ENCODE results near the gene STOM. TPM values are rescaled to one million over a fixed set of nuclear protein-coding genes. Genes with fewer than 3 reads are reported as not detected.

Gene STOM
- total and polyA plus RNA-seq, 12 donors, result 104 to 389 (median 181) TPM

DNA sequence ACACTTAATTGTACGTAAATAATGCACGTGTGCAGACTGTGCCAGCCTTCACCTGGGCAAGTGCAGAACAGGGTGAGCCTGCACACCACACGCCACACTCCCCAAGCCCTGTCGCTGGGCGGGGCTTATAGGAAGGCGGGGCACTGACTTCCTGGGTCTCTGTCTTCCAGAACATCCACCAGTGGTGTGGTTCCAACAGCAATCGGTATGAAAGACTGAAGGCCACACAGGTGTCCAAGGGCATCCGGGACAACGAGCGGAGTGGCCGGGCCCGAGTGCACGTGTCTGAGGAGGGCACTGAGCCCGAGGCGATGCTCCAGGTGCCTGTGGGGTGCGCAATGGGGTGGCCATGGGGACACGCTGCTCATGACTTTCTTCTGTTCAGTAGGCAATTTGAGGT, 57.9 kb downstream of the STOM start:
- Histone ChIP-seq H3K4me3 (no peak overlapping the region), H3K4me1 (peaks cover 4 to 89% (median 18%) of the 10 kb centered on the region in 9 donors), H3K9me3 (no peaks in the 10 kb centered on the region), H3K36me3 (peaks cover 10 to 100% (median 92%) of the 10 kb centered on the region in 9 donors), H3K27me3 (no peaks in the 10 kb centered on the region), H3K27ac (peak overlapping the region in 1 of 10 donors; percentile 24)
- TF ChIP-seq CTCF (IDR thresholded peaks at IDR 0.05), result no peak
- DNase-seq (no peak), ATAC-seq (no peak)
- 91 to 92% methylated on average over 17 of the region's 17 CpGs for whole genome bisulfite sequencing, 2 donors
- intact Hi-C loops (cut with DNase I), result loop anchor here in 4 of 10 donors (5.0 to 10.0 kb wide), 4 partner anchors 35 to 100 kb away; no protein-coding TSS in a partner anchor

DNA sequence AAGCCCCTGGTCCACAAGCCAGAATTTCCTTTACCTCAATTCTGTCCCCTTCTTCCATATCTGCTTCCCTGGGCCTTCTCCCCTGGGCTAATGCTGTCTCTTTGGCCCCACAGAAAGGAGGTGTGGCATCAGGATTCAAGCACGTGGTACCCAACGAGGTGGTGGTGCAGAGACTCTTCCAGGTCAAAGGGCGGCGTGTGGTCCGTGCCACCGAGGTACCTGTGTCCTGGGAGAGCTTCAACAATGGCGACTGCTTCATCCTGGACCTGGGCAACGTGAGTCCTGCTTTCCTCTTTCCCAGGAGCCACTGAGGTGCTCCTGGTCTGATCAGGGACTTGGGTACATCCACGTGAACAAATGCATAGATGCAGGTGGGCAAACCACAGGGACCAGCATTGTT, 59.5 kb downstream of the STOM start:
- H3K4me3 ChIP-seq, result no peak overlapping the region
- H3K9me3 ChIP-seq, result no peaks in the 10 kb centered on the region
- intact Hi-C loops (cut with DNase I), result loop anchor here in 4 of 10 donors (5.0 to 10.0 kb wide), 4 partner anchors 33 to 98 kb away; no protein-coding TSS in a partner anchor
- no peaks in the 10 kb centered on the region for H3K27me3 ChIP-seq
- DNase-seq (no peak), ATAC-seq (no peak)
- 81 to 85% methylated on average over 9 of the region's 9 CpGs for WGBS, 2 donors
- H3K27ac ChIP-seq, result no peak overlapping the region
- H3K4me1 ChIP-seq, result peaks cover 6 to 89% (median 18%) of the 10 kb centered on the region in 9 donors
- no peak for TF ChIP-seq CTCF (IDR thresholded peaks at IDR 0.05)
- H3K36me3 ChIP-seq, result peaks cover 10 to 100% (median 87%) of the 10 kb centered on the region in 9 donors

DNA sequence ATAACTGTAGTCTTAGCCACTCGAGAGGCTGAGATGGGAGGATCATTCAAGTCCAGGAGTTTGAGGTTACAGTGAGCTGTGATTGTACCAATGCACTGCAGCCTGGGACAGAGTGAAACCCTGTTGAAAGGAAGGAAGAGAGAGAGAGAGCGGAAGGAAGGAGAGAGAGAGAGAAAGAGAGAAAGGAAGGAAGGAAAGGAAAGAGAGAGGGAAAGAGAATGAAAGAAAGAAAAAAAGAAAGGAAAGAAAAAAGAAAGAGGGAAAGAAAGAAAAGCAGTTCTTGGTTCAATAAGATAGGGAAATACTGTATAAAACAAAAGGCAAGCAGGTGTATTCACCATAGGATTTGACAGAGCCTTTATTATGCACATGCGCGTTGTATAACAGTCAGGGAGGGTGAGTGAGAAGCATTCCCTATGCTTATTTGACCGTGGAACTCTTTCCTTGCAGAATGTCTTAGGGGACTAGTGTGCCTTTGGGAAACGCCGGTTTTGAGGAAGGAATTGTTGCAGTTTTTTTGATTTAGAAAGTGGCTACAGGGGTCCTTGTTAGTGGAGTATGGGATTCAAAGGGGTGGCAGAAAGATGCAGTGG, 60.1 kb downstream of the STOM start:
- Histone ChIP-seq H3K27ac (peak overlapping the region in 2 of 10 donors; percentile 2 to 17), H3K4me3 (no peak overlapping the region), H3K4me1 (peaks cover 8 to 92% (median 21%) of the 10 kb centered on the region in 9 donors), H3K9me3 (no peaks in the 10 kb centered on the region), H3K36me3 (peaks cover 10 to 100% (median 87%) of the 10 kb centered on the region in 9 donors), H3K27me3 (no peaks in the 10 kb centered on the region)
- no peak for DNase-seq
- no peak for ATAC-seq
- WGBS, 2 donors, result 82 to 83% methylated on average over 7 of the region's 7 CpGs
- TF ChIP-seq CTCF (IDR thresholded peaks at IDR 0.05), result no peak
- intact Hi-C loops (cut with DNase I), result loop anchor here in 5 of 10 donors (5.0 to 10.0 kb wide), 5 partner anchors 33 to 98 kb away; no protein-coding TSS in a partner anchor

- no peak for TF ChIP-seq CTCF (IDR thresholded peaks at IDR 0.05)
- DNase-seq (no peak), ATAC-seq (peak in 2 of 8 donors; percentile 1 to 5)
- Histone ChIP-seq H3K27ac (peak overlapping the region in 3 of 10 donors; percentile 2 to 17 (median 14)), H3K27me3 (no peaks in the 10 kb centered on the region), H3K4me3 (no peak overlapping the region), H3K9me3 (no peaks in the 10 kb centered on the region), H3K4me1 (peaks cover 8 to 93% (median 28%) of the 10 kb centered on the region in 9 donors), H3K36me3 (peaks cover 10 to 100% (median 88%) of the 10 kb centered on the region in 9 donors)
- WGBS, 2 donors, result 88 to 92% methylated on average over 6 of the region's 6 CpGs
- intact Hi-C loops (cut with DNase I), result loop anchor here in 1 of 10 donors (5.0 kb wide), 1 partner anchor 87 kb away; no protein-coding TSS in a partner anchor
Observed at GRCh38 chr9:121309171-121309570, 60.9 kb downstream of the STOM start.
